Activated T-helper 9 cell treated with anti-CD3 and anti-CD28 coated beads, Interleukin-2, amount 50 U/mL, for 16 hours (primary cell): ENCODE measurements around the gene GJC1.

Source experiments
- DNase-seq: peaks from one replicate; pipeline ENCODE4 v3.0.0-alpha.2; 2020; ENCODE audit warnings: low read depth

Gene GJC1

DNA sequence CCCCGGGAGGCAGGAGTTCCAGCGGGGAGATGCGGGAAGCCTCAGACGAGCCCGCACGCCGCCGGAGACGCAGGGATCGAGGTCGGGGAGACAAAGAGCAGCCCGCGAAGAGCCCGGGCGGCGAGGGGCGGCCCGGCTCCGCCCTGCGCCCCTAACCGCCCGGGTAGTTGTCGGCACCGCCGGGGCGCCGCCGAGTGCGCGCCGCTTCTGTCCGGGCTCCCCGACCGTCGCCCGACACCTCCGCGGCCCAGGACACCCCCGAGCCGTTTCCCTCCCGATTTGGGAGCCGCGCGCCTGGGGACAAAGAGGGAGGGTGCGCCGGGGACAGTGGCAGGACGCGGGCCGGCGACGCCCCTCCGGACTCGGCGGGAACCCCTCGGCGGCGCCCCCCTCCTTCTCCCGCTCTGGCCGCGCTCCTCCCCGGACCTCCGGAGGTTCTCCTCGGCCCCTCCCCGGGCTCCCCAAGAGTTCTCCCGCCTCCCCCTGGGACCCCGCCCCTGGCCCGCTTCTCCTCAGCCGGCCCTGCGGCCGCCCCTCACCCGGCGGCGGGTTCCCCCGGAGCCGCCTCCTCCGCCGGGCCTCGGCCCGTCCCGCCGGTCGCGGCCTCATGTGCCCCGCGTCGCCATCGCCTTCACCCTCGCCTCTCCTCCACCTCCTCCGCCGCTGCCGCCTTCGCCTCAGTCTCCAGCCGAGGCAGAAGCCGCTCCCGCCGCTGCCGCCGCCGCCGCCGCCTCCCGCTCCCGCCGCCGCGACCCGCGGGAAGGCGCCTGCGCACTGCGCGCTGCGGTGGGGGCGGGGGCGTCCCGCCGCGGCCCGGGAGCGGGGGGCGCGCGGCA lies at the start of gene GJC1:
Gene GJC1 (minus strand): TSS at position 765 of the 836 bp plus-strand sequence. CDS start 24,470 bp downstream, outside the sequence.
- DNase-seq = peak; percentile 5

DNA sequence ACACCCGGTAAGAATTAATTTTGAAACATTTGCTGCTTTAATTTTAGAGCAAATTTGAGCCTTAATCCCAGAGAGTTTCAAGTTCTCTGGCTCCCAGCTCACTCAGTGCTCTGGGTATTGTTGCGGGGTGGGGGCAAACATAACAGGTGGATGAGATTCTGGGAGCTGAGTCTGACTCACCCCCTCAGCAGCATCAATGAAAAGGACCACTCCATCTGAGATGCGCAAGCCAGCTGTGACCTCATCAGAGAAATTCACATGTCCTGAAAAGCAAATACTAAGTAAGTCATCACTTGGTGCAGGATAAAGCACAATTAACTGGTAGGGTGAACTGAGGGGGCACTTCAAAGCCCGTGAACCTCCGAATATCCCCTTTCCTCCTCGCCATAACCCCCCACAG lies 49.3 kb upstream of the GJC1 start:
- no peak for DNase-seq

DNA sequence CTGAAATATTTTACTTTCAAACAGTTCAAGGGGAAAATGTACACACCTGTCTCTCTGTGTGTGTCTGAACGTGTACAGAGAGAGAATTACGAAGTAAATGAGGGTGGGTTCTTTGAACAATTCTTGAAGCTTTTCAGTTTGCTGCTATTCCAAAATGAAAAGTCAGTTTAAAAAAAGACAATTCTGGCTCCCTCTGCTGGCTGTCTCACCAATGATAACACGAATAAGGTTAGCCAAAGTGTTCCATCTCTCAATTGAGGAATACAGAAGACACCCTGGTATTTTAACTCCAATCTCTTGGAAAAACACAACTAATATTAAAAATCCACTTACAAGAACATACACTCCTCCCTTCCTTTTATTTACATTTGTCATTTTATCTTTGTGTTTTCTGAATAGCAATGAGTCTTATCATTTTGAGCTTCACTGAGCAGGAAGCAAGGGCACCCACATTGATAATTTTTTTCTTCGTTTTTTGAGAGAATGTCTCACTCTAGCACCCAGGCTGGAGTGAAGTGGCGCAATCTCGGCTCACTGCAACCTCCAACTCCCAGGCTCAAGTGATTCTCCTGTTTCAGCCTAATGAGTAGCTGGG lies 48.6 kb upstream of the GJC1 start:
- no peak for DNase-seq

GRCh38 chr17:44877121-44877520 lies 47.0 kb upstream of the GJC1 start:
- no peak for DNase-seq

GRCh38 chr17:44875761-44876160 lies 45.7 kb upstream of the GJC1 start:
- no peak for DNase-seq

GRCh38 chr17:44872131-44872768 lies 42.2 kb upstream of the GJC1 start:
- no peak for DNase-seq

DNA sequence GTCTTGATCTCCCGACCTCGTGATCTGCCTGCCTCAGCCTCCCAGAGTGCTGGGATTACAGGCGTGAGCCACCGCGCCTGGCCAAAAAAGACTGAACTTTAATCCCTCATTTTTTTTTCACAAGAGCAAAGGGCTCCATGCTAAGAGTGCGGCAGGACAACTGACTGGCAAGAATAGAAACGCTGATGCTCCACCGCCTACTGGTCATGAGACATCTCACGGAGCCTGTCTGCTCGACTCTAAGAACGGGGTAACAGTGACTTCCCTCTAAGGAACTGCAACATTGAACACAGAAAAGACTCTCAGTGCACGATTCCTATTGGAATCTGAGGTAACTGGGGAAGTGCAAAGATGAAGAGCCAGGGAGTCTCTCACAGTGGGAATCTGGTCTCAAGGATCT lies 41.5 kb upstream of the GJC1 start:
- DNase-seq = no peak

DNA sequence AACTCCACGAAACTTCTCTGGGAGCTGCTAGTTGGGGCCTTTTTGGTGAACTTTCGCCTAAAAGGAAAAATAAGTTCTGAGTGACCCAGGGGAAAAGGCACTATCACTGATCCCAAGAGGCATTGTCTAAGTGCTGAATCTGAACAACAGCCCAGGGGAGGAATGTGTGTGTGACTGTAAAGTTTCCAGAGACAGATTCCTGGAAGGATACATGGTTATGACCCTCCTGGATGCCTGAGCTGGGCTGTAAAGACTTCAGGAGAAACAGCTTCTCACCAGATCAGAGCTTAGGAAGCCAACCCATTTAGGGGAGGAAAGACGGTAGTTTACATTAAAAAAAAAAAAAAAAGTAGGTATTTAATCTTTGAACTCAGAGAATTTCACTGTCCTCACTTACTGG lies 37.8 kb upstream of the GJC1 start:
- no peak for DNase-seq

GRCh38 chr17:44865931-44866330 lies 35.8 kb upstream of the GJC1 start:
- DNase-seq = no peak

GRCh38 chr17:44865231-44865660 lies 35.2 kb upstream of the GJC1 start:
- peak; percentile 41 for DNase-seq

GRCh38 chr17:44864831-44865230 lies 34.7 kb upstream of the GJC1 start:
- no peak for DNase-seq

DNA sequence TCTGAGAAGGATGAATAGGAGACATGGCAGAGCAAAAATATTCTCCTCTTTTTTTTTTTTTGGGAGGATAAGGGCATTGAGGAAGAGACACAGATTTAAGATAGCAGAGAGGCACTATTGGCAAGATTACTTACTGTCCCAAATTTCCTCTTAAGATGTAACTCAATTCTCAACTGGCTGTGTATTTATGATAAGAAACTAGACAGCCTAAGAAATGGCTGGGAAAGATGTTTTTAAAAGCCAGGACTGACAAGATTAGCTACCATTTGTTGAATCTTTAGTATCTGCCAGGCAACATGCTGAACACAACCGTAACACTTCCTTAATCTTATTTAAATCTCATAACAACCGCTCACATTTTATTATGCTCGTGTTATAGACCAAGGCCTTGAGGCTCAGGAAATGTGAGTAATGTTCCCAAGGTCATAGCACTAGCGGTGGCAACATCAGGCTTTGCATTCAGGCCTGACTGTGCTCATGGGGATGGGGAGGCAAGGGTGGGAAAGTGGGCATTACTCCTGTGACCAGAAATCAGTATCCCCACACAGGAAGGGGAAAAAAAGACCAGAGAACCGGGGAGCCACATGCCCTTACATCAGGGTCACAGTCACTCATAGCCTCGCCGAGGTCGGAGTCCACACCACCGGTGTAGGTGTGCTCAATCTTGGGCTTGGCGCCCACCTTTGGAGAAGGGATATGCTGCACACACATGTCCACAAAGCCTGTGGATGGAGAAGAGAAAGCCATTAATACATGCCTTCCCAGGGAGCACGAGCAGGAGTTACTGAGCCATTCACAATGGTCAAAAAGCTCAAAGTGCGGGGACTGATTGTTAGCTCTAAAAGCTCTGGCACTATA lies 33.2 kb upstream of the GJC1 start:
- no peak for DNase-seq

GRCh38 chr17:44862278-44862914 lies 32.3 kb upstream of the GJC1 start:
- no peak for DNase-seq

GRCh38 chr17:44859701-44860100 lies 29.6 kb upstream of the GJC1 start:
- no peak for DNase-seq

DNA sequence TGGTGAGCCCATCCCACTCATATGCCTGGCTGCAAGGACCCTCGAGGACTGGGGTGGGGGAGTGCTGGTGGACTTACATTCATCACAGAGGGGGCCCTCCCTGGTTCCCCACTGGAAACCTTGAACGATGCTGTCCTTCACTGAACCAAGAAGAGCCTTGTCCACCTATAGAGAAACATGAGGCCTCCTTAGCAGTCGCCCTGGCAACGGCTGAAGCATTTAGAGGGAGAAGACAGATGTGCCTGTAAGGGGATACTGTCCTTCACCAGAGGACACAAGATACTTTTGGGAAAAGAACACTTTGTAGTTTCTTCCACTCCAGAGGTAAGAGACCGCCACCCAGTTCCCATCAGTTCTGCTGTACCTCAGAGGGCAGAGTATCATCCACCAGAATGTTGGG lies 24.1 kb upstream of the GJC1 start:
- no peak for DNase-seq

DNA sequence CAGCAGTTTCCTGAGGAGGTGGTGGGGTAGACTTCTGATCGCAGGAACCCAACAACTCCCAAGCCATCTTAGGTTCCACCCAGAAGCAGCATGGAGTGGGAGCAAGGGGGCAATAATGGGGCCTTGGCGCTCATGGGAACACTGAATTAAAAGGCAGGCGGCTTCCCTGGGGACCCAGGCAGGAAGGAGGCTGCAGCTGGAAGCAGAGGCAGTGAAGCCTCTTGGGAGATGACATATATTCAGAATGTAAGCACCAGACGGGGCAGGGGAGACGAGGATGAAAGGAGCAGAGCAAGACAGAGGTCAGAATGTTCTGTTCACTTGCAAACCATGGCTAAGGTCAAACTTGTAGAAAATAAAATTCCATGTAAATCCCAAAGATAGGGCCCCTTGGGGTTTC lies 20.5 kb upstream of the GJC1 start:
- no peak for DNase-seq

- no peak for DNase-seq
Observed at GRCh38 chr17:44850025-44850424, 19.9 kb upstream of the GJC1 start.

GRCh38 chr17:44848961-44849489 lies 18.9 kb upstream of the GJC1 start:
- DNase-seq = no peak

GRCh38 chr17:44848257-44848795 lies 18.2 kb upstream of the GJC1 start:
- no peak for DNase-seq

- DNase-seq = no peak
Observed at GRCh38 chr17:44847586-44847985, 17.5 kb upstream of the GJC1 start, which contains the start of gene HIGD1B. Gene HIGD1B (plus strand): TSS chr17:44847883. CDS start chr17:44848153, 270 bp downstream.

DNA sequence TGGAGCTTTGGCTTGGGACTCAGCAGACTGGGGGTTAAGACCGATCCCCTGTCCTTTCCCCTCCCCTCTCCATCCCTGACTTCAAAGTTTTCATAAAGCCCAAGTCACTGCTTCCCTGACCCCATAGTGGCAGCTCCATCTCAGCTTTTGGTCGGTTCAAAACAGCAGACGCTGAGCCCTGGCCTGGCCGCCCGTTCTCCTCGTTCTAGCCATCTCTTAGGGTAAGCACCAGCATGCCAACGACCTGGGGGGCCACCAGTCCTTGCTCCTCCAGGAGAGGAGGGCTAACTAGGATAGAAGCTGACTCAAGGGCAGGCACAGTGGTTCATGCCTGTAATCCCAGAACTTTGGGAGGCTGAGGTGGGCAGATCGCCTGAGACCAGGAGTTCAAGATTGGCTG lies 16.1 kb upstream of the GJC1 start:
- no peak for DNase-seq
